Measurements from ENCODE around the gene C2orf81.
A peak's percentile ranks its signal among the peaks of the same experiment; 100 is the strongest.
"Not testable (repeated sequence)": the region's sequence is repeated elsewhere in the genome, so short reads cannot be mapped to it uniquely, and the experiment has no call there.

The C2orf81 gene

DNA sequence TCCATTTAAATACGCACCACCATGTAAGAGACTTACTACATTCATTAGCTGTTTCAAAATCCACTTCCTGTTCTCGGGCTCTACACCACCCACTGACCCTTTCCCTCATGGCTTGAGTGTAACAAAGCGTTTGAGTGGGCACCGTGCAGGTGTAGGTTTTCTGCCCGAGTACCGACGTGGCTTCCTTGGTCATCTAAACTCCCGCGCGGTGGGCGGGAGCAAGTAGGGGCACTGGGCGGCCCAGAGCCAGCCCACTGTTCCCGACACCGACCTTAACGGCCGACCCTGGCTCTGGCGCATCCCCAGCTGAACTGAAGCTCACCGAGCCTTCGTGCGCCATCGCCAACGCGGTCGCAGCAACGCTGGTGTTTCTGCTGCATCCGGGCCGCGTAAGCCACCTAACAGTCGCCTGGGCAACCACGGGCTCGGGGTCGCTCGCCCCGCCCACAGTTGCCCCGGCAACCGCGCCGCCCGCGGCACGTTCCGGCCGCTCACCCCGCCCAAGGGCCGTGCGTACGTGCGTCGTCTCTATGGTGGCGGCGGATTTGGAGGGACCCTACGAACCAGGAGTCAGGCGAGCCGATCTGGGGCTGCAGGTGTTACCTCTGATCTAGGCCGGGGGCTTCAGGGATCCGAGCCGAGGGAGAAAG, at the start of gene C2orf81, which contains the start of gene WDR54:
TSS of gene C2orf81 (minus strand) at position 399 of the 650 bp plus-strand sequence. CDS start at position 340, 59 bp downstream.
TSS of gene WDR54 (plus strand) at position 510 of the 650 bp plus-strand sequence. CDS start 424 bp downstream, outside the sequence.
- DNase-seq = peak; percentile 89

DNA sequence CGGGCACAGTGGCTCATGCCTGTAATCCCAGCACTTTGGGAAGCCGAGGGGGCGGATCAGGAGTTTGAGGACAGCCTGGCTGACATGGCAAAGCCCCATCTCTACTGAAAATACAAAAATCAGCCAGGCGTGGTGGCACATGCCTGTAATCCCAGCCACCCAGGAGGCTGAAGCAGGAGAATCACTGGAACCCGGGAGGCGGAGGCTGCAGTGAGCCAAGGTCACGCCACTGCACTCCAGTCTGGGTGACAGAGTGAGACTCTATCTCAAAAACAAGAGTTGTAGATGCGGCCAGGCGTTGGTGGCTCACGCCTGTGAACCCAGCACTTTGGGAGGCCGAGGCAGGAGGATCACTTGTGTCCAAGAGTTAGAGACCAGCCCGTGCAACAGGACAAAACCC, 49.3 kb upstream of the C2orf81 start:
- DNase-seq = not testable (repeated sequence)

- DNase-seq = no peak
Observed at GRCh38 chr2:74464406-74464805, 43.0 kb upstream of the C2orf81 start.

GRCh38 chr2:74462786-74463105, 41.3 kb upstream of the C2orf81 start:
- no peak for DNase-seq

DNA sequence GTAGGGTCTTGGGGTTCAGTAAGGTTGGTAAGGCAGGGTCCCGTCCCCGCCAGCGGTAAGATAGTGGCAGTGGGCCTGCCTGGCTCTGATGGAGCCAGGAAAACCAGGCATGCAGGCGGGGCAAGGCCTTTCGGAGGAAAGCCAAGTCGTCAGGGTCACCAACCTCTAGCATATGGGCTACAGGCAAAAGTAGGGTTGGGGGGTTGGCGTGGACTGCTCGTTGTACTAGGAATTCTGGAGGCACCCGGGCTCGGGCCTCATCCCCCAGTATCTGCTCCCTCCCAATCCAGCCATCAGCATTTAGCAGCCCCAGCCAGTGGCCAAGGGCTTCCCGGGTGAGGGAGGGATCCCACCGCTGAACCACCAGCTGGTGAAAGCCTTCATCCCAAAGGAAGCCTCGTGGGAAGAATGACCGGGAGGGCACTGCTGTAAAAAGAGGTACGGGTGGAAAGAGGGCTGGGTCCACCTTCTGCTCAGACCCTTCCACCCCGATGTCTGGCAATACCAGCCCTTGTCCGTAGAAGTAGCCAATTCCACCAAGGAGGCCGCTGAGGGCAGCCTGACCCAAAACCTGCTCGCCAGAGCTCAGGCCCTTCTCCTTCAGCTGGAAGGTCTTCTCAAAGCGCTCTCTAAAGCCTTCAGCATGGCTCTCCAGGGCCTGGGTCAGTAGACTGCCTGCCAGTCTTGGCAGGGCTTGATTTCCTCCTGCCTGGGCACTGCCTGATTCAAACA, 40.8 kb upstream of the C2orf81 start:
- DNase-seq = no peak

GRCh38 chr2:74461187-74462053, 40.0 kb upstream of the C2orf81 start:
- no peak for DNase-seq

GRCh38 chr2:74460187-74460586, 38.8 kb upstream of the C2orf81 start:
- DNase-seq = not testable (repeated sequence)

- DNase-seq = not testable (repeated sequence)
Observed at GRCh38 chr2:74459503-74460118, 38.2 kb upstream of the C2orf81 start.

GRCh38 chr2:74458938-74459363, 37.5 kb upstream of the C2orf81 start:
- no peak for DNase-seq

GRCh38 chr2:74458132-74458937, 36.9 kb upstream of the C2orf81 start, which contains the start of gene WBP1:
Gene WBP1 (plus strand): TSS chr2:74458438. CDS start chr2:74458603, 165 bp downstream.
- DNase-seq = peak; percentile 100

DNA sequence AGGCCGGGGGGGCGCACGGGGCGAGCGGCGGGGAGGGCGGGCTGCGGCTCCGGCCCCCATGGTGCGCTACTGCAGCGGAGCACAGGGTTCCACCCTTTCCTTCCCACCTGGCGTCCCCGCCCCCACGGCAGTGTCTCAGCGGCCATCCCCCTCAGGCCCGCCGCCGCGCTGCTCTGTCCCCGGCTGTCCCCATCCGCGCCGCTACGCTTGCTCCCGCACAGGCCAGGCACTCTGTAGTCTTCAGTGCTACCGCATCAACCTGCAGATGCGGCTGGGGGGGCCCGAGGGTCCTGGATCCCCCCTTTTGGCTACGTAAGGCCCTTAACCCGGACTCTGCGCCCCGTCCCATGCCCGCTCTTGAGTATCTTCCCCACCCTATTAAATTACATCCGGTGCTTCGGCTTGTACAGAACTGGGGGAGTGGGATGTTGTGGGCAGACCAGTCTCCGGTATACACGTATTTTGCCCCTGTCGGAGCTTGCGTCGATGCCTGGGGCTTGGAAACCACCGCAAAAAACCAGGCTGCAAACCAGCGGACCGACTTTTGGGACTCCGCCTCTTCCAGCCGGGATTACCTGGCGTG, 36.2 kb upstream of the C2orf81 start:
- peak; percentile 35 for DNase-seq

- DNase-seq = no peak
Observed at GRCh38 chr2:74457129-74457548, 35.7 kb upstream of the C2orf81 start.

- DNase-seq = peak; percentile 97
Observed at GRCh38 chr2:74454654-74455511, 33.5 kb upstream of the C2orf81 start, which contains the start of gene INO80B. Gene INO80B (plus strand): TSS chr2:74455087. CDS start chr2:74455117, 30 bp downstream.

- DNase-seq = no peak
Observed at GRCh38 chr2:74450570-74451190, 29.3 kb upstream of the C2orf81 start.

DNA sequence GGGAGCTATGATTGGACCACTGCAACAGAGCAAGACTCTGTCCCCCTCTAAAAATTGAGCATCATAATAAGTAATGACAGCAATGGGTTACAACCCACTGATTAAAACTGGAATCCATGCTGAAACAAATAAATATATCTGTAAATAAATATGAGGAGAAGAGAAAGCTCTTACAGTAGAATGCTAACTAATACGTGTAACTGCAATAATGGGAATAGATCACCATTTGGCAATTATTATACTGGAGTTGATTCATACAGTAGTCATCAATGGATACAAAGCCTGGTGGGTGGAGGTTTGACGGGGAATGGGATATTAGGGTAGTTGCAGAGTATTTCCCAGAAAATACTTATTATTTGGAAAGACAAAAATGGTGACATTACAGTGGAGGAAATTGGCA, 27.4 kb upstream of the C2orf81 start:
- no peak for DNase-seq

DNA sequence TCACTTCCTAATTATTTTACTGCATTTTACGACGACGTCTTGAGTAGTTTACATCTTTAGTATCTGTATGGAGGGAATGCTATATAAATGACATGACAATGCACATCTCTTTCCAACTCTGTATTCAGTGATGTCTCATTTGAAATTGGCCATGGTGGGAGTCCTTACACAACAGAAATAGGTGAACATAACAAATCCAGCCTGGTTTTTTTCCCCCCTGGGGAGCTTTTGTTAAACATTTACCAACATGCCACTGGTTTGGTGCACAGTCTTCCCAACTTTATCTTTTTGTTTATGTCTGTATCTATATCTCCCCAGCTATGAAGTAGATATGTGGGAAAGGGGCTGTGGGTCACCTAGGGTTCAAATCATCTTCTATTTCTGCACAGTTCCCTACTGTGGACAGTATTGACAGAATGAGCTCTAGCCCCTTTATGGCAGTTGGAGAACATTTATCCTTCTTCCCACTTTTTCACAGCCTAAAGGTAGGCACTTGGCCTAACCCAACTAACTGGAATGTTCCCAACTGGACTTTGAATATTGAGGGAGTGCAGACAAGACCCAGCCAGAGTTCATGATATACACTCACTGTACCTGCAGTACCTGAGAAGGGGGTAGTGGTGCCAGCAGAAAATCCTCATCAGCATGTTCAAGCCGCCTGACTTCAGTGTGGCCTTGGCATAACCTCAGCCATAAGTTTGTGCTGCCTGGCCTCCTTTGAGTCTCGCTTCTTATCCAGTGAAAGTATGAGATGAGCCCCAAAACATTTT, 26.0 kb upstream of the C2orf81 start:
- DNase-seq = no peak

DNA sequence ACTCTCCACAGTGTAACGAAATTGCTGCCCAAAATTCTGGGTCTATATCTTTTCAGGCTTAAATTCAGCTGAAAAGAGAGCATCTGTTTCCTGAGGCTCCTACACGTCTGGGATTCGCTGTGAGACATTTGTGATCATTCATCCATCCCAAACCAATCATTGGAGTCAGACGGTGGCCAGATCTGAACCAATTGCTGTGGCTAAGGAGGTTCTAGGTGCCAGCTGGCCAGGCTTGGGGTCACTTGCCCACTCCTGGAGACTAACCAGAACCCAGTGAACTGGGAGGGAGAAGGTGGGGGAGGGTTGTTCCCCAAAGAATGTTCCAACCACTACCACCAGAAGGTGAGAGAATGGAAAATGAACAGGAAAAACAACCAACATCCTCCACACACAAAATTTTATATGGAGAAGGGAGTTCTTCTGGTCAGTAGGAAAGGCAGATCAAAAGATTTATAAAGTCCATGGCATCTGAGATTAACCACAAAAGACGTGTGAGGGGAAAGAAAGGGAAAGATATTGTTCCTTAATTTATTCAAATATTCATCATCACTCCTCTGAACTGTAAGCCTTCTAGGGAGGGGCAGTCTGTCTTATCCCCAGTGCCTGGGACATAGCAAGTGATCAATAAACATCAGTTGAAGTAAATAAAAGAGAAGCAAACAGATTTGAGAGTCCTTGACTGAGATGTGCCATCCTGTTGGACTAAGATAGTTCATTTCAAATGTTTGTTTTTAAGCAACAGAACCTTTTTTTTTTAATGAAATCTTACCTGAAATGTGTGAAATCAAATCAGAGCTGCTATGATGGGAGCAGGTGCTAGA, 23.3 kb upstream of the C2orf81 start:
- DNase-seq = no peak

All from MV-4-11 (cell line).